ENCODE results near the gene SRPRA. TPM values are rescaled to one million over a fixed set of nuclear protein-coding genes. Genes with fewer than 3 reads are reported as not detected.

The SRPRA gene
- total RNA-seq, 1 donor from 2014 or later, result 61.3 TPM

GRCh38 chr11:126233391-126233790 lies 35.3 kb downstream of the SRPRA start:
- peak; percentile 53 for DNase-seq (ENCODE audit: low read depth)
- no peak for TF ChIP-seq CTCF (IDR thresholded peaks at IDR 0.05; ENCODE audit: insufficient read depth, low read length, severe bottlenecking)
- FAIRE-seq, result no peak
- Histone ChIP-seq H3K27me3 (ENCODE audit: control insufficient read depth, insufficient read depth, low read length) (no peaks in the 10 kb centered on the region), H3K36me3 (ENCODE audit: control insufficient read depth, insufficient read depth, low read length) (peaks cover 1% of the 10 kb centered on the region), H3K4me3 (ENCODE audit: low read depth, low read length) (no peak overlapping the region)

DNA sequence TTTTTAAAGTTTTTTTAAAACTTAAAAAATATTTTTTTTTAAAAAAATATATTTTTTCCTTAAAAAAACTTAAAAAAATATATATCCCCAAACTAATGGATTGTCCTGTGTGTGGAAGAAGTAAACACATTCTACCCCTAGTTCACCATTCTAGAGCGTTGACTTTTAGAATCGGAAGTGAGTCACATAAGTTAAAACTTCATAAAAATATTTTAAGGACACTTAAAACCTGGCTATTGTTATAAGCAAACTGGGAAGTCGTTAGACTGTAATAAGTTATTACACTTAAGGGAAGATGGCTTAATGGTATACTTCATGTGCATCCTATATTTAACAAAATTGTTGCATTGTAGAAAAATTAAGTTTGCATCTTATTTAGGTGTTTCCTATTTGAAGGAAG lies 36.0 kb downstream of the SRPRA start:
- DNase-seq (ENCODE audit: low read depth), result no peak
- Histone ChIP-seq H3K36me3 (ENCODE audit: control insufficient read depth, insufficient read depth, low read length) (no peaks in the 10 kb centered on the region), H3K27me3 (ENCODE audit: control insufficient read depth, insufficient read depth, low read length) (no peaks in the 10 kb centered on the region), H3K4me3 (ENCODE audit: low read depth, low read length) (no peak overlapping the region)
- no peak for TF ChIP-seq CTCF (IDR thresholded peaks at IDR 0.05; ENCODE audit: insufficient read depth, low read length, severe bottlenecking)
- no peak for FAIRE-seq

- DNase-seq (ENCODE audit: low read depth) (peak; percentile 3), FAIRE-seq (no peak)
- Histone ChIP-seq H3K36me3 (ENCODE audit: control insufficient read depth, insufficient read depth, low read length) (no peaks in the 10 kb centered on the region), H3K4me3 (ENCODE audit: low read depth, low read length) (no peak overlapping the region), H3K27me3 (ENCODE audit: control insufficient read depth, insufficient read depth, low read length) (no peaks in the 10 kb centered on the region)
- no peak for TF ChIP-seq CTCF (IDR thresholded peaks at IDR 0.05; ENCODE audit: insufficient read depth, low read length, severe bottlenecking)
Observed at GRCh38 chr11:126231725-126232459, 36.8 kb downstream of the SRPRA start.

GRCh38 chr11:126229858-126230540 lies 38.7 kb downstream of the SRPRA start:
- DNase-seq (ENCODE audit: low read depth), result no peak
- Histone ChIP-seq H3K27me3 (ENCODE audit: control insufficient read depth, insufficient read depth, low read length) (no peaks in the 10 kb centered on the region), H3K36me3 (ENCODE audit: control insufficient read depth, insufficient read depth, low read length) (no peaks in the 10 kb centered on the region), H3K4me3 (ENCODE audit: low read depth, low read length) (no peak overlapping the region)
- no peak for TF ChIP-seq CTCF (IDR thresholded peaks at IDR 0.05; ENCODE audit: insufficient read depth, low read length, severe bottlenecking)
- FAIRE-seq, result no peak

- DNase-seq (ENCODE audit: low read depth), result no peak
- no peak overlapping the region for H3K4me3 ChIP-seq (ENCODE audit: low read depth, low read length)
- no peak for FAIRE-seq
- H3K27me3 ChIP-seq (ENCODE audit: control insufficient read depth, insufficient read depth, low read length), result no peaks in the 10 kb centered on the region
- H3K36me3 ChIP-seq (ENCODE audit: control insufficient read depth, insufficient read depth, low read length), result no peaks in the 10 kb centered on the region
- no peak for TF ChIP-seq CTCF (IDR thresholded peaks at IDR 0.05; ENCODE audit: insufficient read depth, low read length, severe bottlenecking)
Observed at GRCh38 chr11:126226334-126227084, 42.2 kb downstream of the SRPRA start.
